Tibial nerve (tissue), 4 donors: ENCODE data around the gene PTPRCAP.

Experiments used
- EP300 ChIP-seq, 2 donors: sonication (generic); formaldehyde crosslinking; IDR thresholded peaks; one replicate each; pipeline ENCODE4 v1.6.1; 2017; ENCODE audit warnings: antibody characterized with exemption in 2 of 2, mild to moderate bottlenecking in 1 of 2
- POLR2A ChIP-seq, 2 donors: fragments of 450-650 bp; IDR thresholded peaks; one replicate each; pipeline ENCODE4 v1.6.1; 2017; ENCODE audit warnings: antibody characterized with exemption in 2 of 2, mild to moderate bottlenecking in 2 of 2, moderate library complexity in 2 of 2
- TF ChIP-seq, protein P1 (sequence below), 5 experiments: fragments of 200-600 bp in 3 of 5; fragments of 450-650 bp in 2 of 5; sonication (generic) in 3 of 5; IDR thresholded peaks; one replicate each; pipeline ENCODE4 v1.5.1; 2016 to 2019; ENCODE audit warnings: antibody characterized with exemption in 5 of 5, mild to moderate bottlenecking in 3 of 5, moderate library complexity in 2 of 5

- TF ChIP-seq, protein P1, sequence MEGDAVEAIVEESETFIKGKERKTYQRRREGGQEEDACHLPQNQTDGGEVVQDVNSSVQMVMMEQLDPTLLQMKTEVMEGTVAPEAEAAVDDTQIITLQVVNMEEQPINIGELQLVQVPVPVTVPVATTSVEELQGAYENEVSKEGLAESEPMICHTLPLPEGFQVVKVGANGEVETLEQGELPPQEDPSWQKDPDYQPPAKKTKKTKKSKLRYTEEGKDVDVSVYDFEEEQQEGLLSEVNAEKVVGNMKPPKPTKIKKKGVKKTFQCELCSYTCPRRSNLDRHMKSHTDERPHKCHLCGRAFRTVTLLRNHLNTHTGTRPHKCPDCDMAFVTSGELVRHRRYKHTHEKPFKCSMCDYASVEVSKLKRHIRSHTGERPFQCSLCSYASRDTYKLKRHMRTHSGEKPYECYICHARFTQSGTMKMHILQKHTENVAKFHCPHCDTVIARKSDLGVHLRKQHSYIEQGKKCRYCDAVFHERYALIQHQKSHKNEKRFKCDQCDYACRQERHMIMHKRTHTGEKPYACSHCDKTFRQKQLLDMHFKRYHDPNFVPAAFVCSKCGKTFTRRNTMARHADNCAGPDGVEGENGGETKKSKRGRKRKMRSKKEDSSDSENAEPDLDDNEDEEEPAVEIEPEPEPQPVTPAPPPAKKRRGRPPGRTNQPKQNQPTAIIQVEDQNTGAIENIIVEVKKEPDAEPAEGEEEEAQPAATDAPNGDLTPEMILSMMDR (IDR thresholded peaks at IDR 0.05): no peak
- no peak for TF ChIP-seq POLR2A (IDR thresholded peaks at IDR 0.05)
- no peak for TF ChIP-seq EP300 (IDR thresholded peaks at IDR 0.05)
Observed at GRCh38 chr11:67404515-67405195, 32.8 kb downstream of the PTPRCAP start.
